Spleen (tissue), 3 donors: ENCODE measurements around the gene SEMA4G.

Experiments used
- POLR2A ChIP-seq, 3 donors: fragments of 450-650 bp; IDR thresholded peaks; one replicate each; pipeline ENCODE4 v1.5.1; 2017; ENCODE audit warnings: antibody characterized with exemption in 3 of 3, mild to moderate bottlenecking in 1 of 3
- POLR2AphosphoS5 ChIP-seq, 3 donors: sonication (generic); formaldehyde crosslinking; IDR thresholded peaks; one replicate each; pipeline ENCODE4 v1.5.1; 2017; ENCODE audit warnings: antibody characterized with exemption in 3 of 3

GRCh38 chr10:100984672-100985177, 15.4 kb downstream of the SEMA4G start:
- no peak for TF ChIP-seq POLR2AphosphoS5 (IDR thresholded peaks at IDR 0.05)
- TF ChIP-seq POLR2A (IDR thresholded peaks at IDR 0.05), result no peak
